ENCODE results near the gene FAM83D.

Gene FAM83D

GRCh38 chr20:38926142-38926933, at the start of gene FAM83D:
TSS of gene FAM83D (plus strand) at chr20:38926417. CDS start at chr20:38926443, 26 bp downstream.
- peak; percentile 95 for DNase-seq

- DNase-seq = no peak
These were observed 48.7 kb upstream of the FAM83D start for GRCh38 chr20:38877483-38877882.

- no peak for DNase-seq
These were observed 47.4 kb upstream of the FAM83D start for GRCh38 chr20:38878866-38879265.

GRCh38 chr20:38880952-38881735, 45.1 kb upstream of the FAM83D start:
- DNase-seq = no peak

GRCh38 chr20:38881806-38882440, 44.3 kb upstream of the FAM83D start:
- no peak for DNase-seq

- DNase-seq = no peak
These were observed 43.6 kb upstream of the FAM83D start for GRCh38 chr20:38882600-38882999.

GRCh38 chr20:38883081-38883980, 42.9 kb upstream of the FAM83D start:
- no peak for DNase-seq

GRCh38 chr20:38883981-38884733, 42.1 kb upstream of the FAM83D start:
- no peak for DNase-seq

- DNase-seq = no peak
These were observed 40.9 kb upstream of the FAM83D start for GRCh38 chr20:38885357-38885756.

- no peak for DNase-seq
These were observed 38.0 kb upstream of the FAM83D start for GRCh38 chr20:38888059-38888831.

- DNase-seq = no peak
These were observed 37.2 kb upstream of the FAM83D start for GRCh38 chr20:38889050-38889449.

GRCh38 chr20:38889792-38890496, 36.3 kb upstream of the FAM83D start:
- DNase-seq = no peak

GRCh38 chr20:38890497-38890818, 35.8 kb upstream of the FAM83D start:
- no peak for DNase-seq

GRCh38 chr20:38892091-38892981, 33.9 kb upstream of the FAM83D start:
- DNase-seq = no peak

GRCh38 chr20:38893056-38893564, 33.1 kb upstream of the FAM83D start:
- no peak for DNase-seq

- DNase-seq = no peak
These were observed 32.6 kb upstream of the FAM83D start for GRCh38 chr20:38893565-38894090.

GRCh38 chr20:38894091-38894847, 31.9 kb upstream of the FAM83D start:
- no peak for DNase-seq

Data from NCI-H1436 treated with DMSO at 0.1 percent for 48 hours (cell line).